Central memory CD4-positive, alpha-beta T cell (primary cell): ENCODE measurements around the gene PDE2A.
A peak's percentile ranks its signal among the peaks of the same experiment; 100 is the strongest.

Experiments
- DNase-seq: peaks from one replicate; pipeline ENCODE4 v3.0.0; 2022

The PDE2A gene

DNA sequence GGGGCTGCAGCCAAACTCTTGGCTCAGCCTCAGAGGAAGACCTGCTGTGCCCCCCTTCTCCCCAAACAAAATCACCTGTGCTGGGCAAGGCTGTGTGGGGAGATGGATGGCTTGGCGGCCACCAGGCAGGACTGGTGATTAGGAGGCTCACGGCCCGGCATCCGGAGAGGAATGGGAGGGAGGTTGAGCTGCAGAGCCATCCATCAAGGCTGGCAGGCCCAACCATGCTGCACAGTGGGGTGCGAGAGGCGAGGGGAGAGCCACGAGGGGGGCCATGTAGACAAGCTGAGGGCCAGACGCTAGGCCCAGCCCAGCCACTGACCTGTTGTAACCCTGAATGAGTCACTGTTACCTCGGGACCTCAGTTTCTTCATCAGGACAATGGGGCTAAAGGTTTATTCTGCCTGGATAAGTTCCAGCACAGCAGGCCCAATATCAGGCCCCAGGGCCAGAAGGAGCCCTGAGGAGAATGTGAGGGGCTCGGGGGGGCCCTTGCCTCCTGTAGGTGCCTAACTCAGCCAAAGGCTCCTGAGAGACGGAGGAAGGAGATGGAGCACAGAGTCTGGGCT, 18.2 kb downstream of the PDE2A start:
- DNase-seq: no peak

DNA sequence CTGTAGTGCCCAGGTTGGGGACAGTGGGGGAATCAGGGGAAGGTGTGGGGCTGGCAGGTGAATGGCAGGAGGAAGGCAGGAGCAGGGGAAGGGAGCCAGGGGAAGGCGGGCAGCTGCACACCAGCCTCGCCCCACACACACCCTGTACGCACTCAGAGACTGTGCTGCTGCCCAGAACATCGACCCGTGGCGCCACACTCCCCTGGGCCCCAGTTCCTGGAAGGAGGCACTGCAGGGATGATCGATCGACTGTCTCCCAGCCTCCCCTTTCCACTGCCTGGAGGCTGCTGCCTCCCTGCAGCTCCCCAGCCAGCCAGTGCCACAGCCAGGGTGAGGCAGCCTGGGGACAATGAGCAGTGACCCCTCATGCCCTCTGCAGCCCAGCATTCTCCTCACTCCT, 19.2 kb downstream of the PDE2A start:
- DNase-seq: no peak

DNA sequence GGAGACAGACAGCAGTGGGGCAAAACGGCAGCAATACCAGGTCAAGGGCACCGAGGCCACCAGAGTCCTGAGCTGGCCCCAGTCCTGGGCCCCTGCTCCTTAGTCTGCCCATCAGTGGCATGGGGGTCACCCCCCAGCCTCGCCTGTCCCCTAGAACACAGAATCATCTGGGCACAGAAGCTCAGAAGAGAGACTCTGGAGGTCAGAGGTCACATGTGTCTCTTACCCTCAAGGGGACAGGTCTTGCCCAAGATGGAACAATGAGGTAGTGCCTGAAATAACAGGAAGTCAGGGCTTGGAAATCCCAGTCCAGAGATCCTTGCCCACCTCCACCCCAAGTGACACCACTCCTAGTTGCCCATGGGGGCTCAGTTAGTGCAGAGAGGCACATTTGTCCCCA, 20.6 kb downstream of the PDE2A start:
- DNase-seq: no peak

DNA sequence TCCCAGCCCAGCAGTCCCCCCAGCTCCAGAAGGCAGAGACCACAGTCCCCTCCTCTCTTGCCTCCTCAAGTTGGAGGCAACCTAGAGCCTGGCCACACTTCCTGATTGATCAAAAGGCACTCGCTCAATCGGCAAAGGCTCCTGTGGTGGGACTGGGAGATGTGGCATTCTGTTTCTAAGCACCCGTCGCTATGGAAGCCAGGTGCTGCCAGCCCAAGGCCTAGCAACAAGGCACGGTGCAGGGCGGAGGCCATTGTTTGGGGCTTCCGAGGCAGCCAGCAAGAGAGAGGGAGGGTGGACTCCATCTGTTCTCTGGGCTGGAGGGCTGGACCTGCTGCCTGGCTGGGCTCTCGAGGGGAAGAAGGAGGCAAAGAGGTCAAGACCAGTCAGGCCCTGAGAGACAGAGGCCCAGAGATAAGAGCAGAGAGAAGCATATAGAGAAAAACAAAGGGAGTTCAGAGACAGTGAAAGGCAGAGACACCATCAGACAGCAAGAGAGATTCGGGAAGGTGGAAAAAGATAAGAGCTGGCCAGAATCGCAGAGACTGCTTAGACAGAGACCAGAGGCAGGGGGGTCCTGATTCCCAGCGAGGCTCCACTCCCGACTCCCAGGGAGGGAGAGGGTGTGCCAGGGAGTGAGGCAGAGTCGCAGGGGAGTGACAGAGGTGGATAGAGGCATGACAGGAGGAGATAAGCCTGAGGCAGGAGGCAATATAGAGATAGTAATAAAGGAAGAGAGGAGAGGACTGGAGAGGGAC, 21.2 kb downstream of the PDE2A start:
- no peak for DNase-seq

DNA sequence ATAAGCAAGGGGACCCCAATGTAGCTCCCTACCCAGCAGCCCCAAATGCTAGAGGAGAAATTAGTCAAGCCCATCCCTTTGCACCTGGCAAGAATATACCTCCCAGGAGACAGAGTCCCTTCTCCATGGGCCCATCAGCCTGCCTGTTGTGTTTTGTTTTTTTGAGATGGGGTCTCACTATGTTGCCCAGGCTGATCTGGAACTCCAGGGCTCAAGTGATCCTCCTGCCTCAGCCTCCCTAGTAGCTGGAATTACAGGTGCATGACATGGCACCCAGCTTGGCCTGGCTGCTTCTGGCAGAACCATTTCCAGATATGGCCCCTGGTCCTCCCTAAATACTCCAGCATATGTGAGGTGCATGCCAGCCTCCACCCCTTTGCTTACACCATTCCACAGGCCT, 22.1 kb downstream of the PDE2A start:
- no peak for DNase-seq

DNA sequence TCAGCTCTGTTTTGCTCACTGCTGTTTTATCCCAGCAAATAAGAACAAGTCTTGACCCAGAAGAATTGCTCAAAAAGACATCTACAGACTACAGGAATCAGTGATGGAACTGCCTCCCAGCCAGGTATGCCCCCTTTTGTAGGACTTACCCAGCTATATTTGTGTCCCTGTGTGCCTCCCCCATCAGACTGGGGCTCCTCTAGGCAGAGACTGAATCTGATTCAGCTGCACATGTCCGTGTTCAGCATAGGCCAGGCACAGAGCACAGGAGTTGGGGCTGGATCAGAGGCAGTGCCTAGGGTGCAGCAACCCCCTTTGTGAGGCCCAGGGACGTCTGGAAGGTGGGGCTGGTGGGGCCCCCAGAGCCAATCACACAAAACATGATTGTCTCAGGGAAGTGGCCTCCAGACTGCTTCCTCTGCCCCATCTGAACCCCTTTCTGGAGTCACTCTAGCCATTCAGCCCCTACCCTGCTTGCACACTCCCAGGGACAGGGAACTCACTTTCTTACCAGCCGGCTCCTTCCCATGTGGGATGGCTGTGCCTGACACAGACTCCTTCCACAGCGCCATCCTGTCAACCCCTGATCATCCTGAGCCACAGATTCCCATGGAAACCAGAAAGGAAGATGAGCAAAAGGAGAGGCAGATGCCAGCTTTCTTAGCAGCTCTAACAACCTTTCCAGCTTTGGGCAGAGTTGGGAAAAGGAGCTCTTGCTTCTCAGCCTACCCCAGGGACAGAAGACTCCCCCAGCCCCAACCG, 24.8 kb downstream of the PDE2A start:
- no peak for DNase-seq

DNA sequence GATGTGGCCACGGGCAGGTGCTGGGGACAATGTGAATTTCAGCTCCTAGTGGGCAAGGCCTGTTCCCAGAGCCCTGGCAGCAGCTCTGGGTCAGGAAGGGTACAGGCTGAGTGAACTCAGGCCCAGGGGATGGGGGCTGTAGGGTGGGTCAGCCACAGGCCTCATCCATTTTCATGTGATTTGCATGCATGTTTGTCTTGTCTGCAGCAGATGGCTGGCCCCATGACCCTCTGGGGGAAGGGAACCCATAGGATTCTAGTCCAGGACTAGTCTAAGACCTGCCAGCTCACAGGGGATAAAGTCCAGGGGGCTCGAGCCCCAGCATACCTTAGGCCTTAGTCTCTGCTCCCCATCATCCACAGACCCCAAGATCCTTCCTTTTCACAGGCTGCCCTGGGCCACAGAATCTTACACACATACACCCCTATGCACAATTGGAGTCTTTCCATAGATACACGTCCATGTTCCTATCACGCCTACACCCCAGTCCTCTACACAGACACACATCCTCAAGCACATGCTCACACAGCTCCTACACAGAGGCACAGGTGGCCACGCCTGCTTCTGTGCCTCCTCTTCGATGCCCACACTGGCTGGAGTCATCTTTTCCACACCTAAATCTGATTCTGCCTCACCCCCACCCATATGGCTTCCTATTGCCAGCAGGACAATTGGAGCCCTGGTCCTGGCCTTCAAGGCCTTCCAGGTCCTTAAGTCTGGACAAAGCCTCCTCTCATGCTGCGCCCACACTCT, 25.7 kb downstream of the PDE2A start:
- DNase-seq: no peak

DNA sequence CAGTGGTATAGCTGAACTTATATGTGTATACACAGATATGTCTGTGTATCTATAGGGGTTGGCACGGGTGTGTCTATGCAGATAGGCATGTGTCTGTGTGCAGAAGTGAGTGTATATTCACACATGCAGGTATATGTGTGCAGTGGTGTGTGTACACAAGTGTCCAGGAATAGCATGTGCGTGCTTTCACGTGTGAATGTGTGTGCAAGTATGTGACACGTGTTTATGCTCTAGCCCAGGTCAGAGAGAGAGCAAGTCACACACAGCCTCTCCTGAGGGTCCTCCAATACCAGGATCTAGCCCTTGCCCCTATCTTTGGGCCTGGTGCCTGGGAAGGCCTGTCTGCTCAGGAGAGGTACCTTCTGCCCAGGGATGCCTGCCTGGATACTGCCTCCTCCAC, 26.3 kb downstream of the PDE2A start:
- DNase-seq: no peak

DNA sequence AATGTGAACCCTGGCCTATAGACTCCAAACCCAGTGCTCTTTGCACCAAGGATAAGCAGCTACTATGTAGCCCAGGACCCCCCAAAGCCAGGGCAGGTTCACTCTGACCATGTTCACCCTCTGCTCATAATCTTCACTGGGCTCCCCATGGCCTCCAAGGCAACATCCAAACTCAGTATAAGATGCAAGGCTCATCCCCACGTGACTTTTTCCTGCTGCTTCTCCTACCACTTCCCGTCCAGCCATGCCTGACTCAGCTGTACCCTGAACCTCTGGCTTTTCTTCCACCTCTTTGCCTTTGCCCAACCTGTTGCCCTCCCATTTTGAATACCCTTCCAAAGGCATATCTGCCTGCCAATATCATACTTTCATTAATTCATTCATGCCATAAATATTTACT, 27.8 kb downstream of the PDE2A start:
- no peak for DNase-seq

DNA sequence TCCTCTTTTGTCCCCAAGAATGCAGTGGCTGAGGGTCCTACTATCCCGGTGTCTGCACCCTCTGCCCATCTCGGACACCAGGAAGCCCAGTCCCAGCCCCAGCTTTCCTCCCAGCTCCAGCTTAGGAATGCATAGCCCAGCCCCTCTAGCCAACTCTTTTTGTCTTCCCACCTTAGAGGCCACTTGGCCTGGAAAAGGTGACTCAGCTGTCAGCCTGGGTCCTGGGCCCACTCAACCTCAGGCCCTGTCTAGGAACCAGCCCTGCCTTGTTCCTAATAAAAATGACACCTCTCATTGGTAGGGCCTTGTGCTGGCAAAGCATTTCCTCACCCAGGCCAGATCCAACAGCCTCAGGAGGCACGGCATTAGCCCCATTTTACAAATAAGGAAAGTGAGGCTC, 28.2 kb downstream of the PDE2A start:
- DNase-seq: no peak

DNA sequence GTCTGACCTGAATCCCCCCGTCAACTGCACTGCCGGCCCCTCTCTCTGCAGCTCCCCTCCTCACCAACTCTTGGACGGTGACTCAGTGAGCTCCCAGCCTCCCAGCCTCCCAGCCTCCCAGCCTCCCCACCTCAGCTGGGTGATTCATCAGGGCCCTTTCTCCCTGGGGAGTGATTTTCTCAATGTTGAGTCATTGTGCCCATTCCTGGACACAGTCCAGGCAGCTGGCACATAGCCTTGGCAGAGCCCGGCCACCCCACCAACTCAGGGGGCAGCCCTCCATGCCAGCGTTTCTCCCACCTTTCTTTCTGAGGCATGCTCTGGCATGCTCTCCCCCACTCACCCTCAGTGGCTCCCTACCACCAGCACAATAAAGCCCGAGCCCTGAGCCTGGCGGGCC, 30.7 kb downstream of the PDE2A start:
- DNase-seq: no peak

DNA sequence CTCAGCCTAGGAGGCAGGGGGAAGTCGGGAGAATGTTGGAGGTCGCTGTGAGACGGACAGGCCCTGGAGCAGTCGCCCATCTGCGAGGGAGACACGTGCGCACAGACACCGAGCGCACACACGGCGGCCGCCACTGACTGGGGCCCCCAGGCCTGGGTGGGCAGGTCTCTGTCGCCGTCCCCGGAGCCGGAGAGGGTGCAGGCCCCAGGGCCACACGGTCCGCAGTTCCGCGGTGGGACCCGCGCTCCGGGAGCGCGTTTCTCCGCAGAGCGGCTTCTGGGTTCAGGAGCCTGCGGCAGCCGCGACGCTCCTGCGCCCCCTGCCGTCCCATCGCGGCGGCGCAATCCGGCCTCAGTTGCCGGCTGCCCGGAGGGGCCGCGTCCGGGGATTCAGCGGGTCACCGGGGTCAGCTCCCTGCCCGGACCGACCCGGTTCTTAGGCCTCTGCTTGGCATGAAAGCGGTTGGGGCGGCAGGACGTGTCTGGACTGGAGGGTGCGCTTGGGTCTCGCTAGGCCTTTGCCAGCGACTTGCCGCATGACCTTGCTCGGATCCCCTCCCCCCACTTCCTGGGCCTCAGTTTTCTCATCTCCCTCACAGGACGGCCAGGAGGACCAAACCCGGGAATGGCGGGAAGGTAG, 31.2 kb downstream of the PDE2A start:
- DNase-seq: peak; percentile 49

DNA sequence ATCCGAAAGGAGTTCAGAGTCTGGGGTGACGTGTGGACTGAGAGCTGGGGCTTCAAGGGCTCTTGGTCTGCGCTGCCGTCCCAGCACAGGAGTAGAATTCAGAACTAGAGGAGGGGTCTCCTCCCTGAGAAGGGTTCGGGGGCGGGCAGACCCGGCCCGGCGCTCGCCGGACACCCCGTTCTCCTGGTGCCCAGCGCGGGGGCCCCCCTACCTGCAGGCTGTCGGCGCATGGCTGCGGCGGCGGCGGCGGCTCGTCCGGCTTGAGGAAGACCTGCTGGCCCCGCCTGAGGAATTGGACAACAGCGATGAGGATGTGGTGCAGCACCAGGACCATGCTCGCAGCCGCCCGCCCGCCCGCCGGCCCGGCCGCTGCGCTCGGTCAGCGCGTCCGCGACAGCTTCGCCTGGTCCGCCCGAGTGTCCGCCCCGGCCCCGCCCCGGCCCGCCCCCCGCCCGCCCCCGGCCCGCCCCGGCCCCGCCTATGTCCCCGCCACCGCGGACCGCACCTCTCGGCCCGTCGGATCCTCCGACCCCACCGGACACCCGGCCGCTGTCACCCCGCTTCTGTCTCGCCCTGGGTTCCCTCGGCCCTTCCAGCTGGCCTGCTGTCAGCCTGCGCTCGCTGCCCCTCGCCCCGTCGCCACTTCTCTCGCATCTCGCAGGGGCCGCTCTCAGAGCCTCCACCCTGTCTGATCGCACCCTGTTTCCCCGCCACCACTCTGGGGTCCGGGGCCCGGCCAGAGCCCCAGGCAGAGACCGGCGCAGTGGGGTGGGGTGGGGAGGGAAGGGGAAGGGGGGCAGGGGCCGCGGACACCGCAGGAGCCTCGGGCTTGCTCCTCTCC, 32.0 kb downstream of the PDE2A start:
- no peak for DNase-seq

DNA sequence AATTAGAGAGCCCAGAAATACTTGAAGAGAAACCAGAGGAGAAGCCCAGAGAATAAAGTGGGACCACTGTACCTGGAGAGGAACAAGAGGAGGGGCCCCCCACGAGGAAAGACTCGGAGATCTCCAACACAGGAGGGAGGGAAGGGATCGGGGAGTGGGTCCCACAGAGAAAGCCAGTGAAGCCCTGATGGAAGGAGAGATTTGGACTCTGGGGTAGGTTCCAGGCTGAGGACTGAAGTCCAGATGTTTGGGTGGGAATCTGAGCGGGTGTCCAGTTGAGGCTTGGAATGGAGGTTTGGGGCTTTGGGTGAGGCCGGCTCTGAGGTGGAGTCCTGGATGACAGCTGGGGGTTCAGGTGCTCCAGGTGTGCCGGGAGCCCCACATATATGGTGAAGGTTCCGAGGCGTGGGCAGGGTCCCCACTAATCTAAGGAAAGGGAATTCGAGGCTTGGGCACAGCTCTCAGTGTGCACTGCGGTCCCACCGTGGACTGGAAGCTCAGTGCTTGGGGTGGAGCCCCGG, 32.6 kb downstream of the PDE2A start:
- no peak for DNase-seq

DNA sequence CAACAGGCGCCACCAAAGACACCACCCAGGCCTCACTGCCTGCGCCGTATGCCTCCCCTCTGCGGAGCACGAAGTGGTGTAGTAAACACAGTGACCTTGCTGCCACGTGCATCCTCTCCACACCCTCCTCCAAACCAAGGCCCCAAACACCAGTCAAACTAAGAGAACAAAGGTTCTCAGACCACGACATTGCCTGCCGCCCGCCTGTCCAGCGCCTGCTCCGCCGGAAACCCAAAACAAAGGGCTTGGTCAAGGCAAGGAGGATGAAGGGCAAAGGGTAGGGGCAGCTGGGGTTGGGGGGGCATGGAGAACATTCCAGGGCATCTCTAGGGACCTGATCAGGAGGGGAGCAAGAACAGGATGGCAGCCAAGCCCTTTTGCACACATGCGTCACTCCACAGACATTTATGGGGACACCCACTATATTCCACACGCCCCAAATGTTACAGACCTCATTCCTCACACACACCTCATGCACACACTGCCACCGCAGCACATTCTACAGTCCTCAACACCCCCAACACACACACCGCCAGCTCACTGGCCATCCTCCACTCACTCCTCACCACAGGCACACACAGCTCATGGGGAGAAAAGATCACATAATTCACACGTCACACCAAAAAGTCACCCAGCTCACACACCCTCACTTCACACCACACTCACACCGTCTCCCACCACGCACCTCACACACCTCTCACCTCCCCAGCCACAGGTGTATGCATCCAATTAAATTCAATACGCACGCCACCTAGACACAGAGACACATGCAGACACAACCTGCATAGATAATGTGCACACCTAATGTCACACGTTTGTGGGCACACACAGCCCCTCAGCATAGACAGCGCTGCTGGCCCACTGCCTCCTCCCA, 34.5 kb downstream of the PDE2A start:
- DNase-seq: no peak

DNA sequence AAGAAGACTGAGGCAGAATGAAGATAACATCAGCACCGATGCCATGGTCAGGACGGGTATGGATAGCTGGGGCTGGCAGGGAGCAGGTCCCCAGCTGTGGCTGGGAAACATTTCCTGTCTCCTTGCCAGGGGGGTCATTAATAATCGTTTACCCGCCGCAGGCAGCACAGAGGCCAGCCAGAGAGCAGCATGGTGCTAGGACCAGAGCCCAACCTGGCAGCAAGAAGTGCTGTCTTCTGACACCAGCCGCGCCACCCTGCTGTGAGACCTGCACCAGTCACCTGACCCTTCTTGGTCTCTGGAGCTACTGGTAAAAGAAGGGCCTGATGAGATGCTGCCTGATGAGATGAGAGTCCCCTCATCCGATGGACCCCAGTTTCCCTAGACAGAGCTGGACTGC, 36.3 kb downstream of the PDE2A start:
- no peak for DNase-seq

DNA sequence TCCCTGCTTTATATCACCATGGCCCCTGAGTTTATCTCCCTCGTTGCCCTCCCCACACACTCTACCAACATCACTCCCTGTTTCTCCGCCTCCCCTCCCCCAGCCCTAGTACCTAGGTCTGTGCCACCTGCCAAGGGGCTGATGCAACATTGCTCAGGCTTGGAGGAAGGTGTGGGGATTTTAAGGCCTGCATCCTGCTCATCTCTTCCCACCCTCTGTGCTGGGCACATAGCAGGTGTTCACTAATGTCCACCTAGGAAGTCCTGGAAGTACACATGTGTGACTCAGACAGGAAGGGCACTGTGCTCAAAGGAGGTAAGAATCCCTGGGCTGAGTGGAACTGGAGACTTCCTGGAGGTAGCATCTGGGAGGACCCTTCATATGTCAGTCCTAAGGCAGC, 37.0 kb downstream of the PDE2A start:
- no peak for DNase-seq

DNA sequence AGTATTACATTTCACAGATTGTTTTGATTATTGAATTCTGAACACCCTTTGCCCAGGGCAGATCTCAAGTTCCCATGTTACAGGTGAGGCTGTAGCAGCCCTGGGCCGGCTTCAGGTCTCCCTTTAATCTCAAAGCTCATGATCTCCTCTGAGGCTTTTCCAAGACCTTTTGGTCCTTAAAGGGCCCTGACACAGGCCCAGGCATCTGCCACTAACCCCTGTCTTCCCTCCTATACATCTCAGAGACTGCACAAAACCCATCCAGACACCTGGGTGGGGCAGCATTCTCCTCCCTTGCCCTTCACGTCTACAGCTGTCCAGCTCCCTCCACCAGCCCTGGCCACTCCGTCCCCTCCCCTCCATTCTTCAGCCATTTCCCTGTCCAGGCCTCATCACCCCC, 37.8 kb downstream of the PDE2A start:
- DNase-seq: no peak

DNA sequence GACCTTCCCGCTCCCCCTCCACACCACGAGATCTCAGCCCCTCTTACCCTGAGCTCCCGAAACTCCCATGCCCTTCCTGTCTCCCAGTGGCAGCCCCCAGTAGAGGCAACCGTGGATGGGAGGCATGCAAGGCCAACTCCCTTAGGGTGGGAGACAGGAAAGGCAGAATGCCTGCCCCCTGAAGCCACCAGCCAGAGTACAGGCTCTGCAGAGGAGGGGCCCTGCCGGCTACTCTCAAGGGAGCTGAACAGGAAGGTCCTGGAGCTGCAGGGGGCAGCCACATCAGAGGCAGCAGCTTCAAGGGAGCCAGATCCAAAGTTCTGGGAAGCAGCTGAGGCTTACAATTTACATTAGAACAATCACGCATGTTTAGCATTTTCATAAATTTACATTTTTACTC, 38.3 kb downstream of the PDE2A start:
- DNase-seq: no peak

DNA sequence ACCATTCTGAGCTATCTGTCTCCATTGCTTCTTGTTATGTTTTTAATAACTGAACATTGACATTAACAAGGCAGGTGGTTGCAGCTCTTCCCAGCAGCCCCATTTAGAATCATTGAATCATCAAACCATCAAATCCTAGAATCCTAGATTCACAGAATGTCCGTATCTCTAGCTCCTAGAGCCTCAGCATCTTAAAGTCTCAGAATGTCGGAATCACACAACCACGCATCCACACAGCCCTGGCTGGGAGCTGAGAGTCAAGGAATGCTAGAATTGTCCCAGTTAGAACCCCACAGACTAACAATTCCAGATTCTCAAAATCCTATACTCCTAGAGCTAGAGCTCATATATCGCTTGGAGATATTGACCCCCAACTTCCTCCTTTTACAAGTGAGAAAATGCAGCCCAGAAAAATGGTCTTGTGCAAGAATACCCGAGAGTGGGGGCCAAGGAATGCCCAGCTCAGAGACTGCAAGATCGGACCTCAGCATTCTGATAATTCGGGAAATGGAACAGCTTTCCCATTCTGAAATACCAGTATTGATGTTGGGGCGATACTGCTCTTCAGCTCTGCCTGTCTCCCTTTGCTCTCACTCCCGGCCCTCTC, 38.8 kb downstream of the PDE2A start:
- DNase-seq: no peak
